PC-9 (cell line): ENCODE results near the gene FCMR.

Experiments
- CTCF ChIP-seq: fragments of 200-600 bp; sonication (generic); conservative IDR thresholded peaks from 2 replicates; pipeline ENCODE4 v1.6.1; 2017; ENCODE audit warnings: mixed run types, antibody characterized with exemption, mild to moderate bottlenecking, moderate library complexity
- EZH2 ChIP-seq: fragments of 200-600 bp; sonication (generic); IDR thresholded peaks from 2 replicates; pipeline ENCODE4 v1.8.0; 2017; ENCODE audit warnings: antibody characterized with exemption, low read depth

- no peak for TF ChIP-seq CTCF
- no peak for TF ChIP-seq EZH2
Measured at GRCh38 chr1:206913766-206914537, 7.8 kb downstream of the FCMR start.
